GM12873 (cell line): ENCODE data around the gene EDARADD.
A peak's percentile ranks its signal among the peaks of the same experiment; 100 is the strongest.

Source experiments
- TF ChIP-seq, protein P1 (sequence below): IDR thresholded peaks from 2 replicates; pipeline ENCODE4 v1.5.1; 2012; ENCODE audit warnings: low read depth, mild to moderate bottlenecking, moderate library complexity, low read length, control low read depth; ENCODE audit not compliant: insufficient read depth; ENCODE audit errors: missing control alignments

Gene EDARADD

DNA sequence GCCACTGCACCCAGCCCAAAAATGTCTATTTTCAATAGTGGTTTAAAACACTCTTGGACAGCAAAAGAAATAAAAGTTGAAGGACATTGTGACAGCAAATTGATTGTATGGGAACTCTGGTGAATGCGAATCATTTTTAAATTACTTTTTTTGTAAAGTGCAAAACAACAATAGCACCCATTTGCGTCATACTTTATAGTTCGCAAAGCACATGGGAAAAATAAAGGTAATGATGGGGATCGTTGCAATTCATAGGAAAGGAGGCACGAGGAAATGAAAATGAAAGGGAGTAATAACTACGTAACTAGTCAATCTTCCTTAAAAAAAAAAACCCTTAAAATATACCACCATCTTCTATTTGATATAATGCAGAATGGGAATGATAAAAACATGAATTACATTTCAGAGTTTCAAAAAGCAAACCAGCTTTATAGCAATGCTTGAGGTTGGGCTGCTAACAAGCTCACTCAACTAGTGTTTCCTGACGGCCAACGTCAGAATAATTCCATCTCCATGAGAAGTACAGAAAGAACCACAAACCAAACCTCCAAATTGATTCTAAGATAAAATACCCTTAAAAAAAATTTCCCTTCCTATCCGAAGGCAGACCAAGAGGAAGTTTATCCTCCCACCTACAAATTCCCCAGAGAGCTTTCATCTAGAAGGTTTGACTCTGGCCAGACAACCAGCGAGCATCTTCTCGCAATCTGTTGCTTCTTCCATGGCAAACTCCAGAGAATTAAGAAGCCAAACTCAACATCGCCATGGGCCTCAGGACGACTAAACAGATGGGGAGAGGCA, at the start of gene EDARADD:
TSS of gene EDARADD (plus strand) at position 606 of the 801 bp plus-strand sequence. CDS start at position 765, 159 bp downstream.
- TF ChIP-seq, protein P1, sequence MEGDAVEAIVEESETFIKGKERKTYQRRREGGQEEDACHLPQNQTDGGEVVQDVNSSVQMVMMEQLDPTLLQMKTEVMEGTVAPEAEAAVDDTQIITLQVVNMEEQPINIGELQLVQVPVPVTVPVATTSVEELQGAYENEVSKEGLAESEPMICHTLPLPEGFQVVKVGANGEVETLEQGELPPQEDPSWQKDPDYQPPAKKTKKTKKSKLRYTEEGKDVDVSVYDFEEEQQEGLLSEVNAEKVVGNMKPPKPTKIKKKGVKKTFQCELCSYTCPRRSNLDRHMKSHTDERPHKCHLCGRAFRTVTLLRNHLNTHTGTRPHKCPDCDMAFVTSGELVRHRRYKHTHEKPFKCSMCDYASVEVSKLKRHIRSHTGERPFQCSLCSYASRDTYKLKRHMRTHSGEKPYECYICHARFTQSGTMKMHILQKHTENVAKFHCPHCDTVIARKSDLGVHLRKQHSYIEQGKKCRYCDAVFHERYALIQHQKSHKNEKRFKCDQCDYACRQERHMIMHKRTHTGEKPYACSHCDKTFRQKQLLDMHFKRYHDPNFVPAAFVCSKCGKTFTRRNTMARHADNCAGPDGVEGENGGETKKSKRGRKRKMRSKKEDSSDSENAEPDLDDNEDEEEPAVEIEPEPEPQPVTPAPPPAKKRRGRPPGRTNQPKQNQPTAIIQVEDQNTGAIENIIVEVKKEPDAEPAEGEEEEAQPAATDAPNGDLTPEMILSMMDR, result no peak

DNA sequence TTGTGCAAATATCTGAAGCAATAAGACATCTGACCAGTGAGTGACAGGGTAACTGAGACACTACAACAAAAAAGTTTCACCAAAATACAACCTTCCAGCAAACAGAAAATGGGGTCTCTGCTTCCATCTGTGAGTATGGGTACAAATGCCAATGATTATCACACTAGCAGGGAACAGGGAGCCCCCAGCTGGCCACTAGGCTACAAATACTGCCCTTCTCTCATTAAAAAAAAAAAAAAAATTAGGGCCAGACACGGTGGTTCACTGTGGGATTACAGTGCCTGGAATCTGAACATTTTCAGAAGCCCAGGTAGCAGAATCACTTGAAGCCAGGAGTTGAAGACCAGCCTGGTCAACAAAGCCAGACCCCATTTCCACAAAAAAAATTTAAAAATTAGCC, 48.4 kb upstream of the EDARADD start:
- TF ChIP-seq, protein P1, result peak; percentile 32

DNA sequence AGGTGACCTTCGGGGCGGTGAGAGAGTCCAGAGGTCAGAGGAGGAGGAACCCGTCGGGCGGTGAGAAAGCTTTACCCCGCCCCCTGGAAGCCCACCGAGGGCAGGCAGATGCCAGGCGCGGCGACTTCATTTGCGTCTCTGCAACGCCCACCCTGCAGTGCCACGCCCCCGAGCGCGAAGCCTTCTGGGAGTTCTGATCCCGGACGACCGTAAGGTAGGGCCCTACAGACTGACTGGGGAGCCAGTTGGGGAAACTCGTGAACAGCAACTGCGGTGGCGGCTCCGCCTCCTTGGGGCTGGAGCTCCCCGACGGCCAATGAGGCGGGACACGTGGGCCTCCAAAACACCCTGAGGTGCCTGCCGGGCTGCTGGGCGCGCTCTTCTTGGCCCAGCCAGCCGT, 46.0 kb upstream of the EDARADD start:
- TF ChIP-seq, protein P1, result no peak

DNA sequence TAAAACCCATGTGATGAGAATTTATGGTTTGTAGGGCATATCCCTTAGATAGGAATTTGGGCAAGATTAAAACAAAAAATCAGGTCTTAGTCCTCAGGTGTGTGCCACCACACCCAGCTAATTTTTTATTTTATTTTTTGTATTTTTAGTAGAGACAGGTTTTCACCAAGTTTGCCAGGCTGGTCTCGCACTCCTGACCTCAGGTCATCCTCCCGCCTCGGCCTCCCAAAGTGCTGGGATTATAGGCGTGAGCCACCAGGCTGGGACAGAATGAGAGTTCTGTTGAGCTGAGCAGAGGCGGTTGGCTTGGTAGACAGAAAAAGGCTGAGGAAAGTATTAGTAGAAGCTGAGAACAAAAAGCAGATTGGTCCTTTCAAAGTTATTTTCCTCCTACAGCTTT, 43.8 kb upstream of the EDARADD start:
- TF ChIP-seq, protein P1, result no peak

DNA sequence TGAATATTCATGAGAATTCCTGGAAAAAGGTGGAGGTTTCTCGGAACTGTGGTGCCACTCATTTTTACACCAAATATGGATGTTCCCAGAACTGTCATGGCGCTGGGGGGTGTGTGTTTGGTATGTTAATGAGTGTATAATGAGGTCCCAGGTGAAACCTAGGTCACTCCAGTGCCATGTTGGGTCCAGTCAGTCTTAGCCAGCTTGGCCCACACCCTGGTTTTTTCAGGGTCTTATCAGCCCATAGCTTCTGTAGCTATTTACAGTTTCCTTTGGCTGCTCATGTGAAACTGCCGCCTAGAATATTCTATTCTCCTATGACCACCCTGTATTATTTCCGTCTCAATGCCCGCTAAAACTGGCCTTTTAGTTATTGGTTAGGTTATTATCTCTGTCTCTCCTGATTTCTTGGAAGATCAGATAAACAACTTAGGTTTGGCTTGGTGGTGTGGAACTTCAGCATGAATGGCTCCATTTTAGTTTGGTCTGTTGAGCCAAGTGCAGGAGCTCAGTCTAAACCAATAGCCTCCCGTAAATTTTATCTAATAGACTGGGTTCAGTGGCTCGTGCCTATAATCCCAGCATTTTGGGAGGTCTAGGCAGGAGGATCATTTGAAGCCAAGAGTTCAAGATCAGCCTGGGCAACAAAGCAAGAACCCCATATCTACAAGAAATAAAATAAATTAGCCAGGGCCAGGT, 42.1 kb upstream of the EDARADD start:
- TF ChIP-seq, protein P1, result no peak

DNA sequence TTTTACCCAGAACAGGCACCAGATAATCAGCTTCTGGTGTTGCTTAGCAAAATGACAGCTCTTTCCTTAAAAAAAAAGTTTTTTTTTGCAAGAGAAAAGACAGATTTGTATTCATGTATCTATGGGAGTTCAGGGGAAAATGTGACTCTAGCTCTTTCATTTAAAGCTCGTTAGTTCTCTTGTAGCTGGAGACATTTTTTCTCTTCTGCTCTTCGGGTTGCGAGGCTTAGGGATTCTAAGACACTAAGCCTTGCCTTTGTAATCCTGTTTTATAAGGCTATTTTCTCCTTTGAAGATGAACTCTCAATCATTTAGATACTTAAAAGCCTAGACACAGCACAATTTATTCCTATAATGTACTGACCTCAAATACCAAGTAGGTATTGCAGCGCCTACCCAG, 40.3 kb upstream of the EDARADD start:
- TF ChIP-seq, protein P1, result no peak
